ENCODE data around the gene ADH6. TPM values are rescaled to one million over a fixed set of nuclear protein-coding genes. Genes with fewer than 3 reads are reported as not detected.

Gene ADH6
- polyA plus RNA-seq, 1 of the 3 experiments (the other 2 are of a cell fraction) = not detected

DNA sequence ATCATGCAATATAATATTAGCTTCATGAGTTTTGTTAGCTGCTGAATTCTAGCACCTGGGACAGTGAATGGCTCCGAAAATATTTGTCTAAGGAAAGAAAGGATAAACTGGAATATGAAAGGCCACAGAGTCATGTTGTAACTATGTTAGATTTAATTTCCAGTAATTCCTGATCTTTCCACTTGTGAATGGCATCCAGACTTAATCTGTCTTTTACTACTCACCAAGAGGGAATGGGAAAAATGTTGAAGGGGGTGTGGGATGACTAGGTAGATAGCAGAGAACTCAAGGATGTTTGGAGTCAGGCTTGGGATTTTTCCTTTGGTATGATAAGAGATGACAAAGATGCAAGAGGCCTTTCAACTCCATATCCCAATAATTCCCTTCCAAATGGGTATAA is 9.4 kb downstream of the ADH6 start:
- no peaks in the 10 kb centered on the region for H3K4me1 ChIP-seq (ENCODE audit: control insufficient read depth in 1 of 2, insufficient read depth in 2 of 2, low read depth in 1 of 2, low read length in 1 of 2)
- H3F3A ChIP-seq (replicated peaks; ENCODE audit: insufficient read depth) = no peaks in the 10 kb centered on the region
- no peak overlapping the region for H3K27ac ChIP-seq (ENCODE audit: low read depth in 2 of 2, low read length in 1 of 2)
- no peaks in the 10 kb centered on the region for H3K27me3 ChIP-seq (ENCODE audit: insufficient read depth)
- H2AFZ ChIP-seq (ENCODE audit: low read depth) = peak overlapping the region; percentile 8; the same call in 1 of the 2 replicates
- H3K9ac ChIP-seq = no peak overlapping the region
- H3K4me2 ChIP-seq = no peak overlapping the region
- no peaks in the 10 kb centered on the region for H3K9me2 ChIP-seq
- no peaks in the 10 kb centered on the region for H3K79me2 ChIP-seq (ENCODE audit: insufficient read depth)
- ChIA-PET CTCF (no interaction called here), POLR2A (no interaction called here)
- H4K20me1 ChIP-seq (ENCODE audit: insufficient read depth) = no peaks in the 10 kb centered on the region
- TF ChIP-seq, protein P1, sequence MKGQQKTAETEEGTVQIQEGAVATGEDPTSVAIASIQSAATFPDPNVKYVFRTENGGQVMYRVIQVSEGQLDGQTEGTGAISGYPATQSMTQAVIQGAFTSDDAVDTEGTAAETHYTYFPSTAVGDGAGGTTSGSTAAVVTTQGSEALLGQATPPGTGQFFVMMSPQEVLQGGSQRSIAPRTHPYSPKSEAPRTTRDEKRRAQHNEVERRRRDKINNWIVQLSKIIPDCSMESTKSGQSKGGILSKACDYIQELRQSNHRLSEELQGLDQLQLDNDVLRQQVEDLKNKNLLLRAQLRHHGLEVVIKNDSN (IDR thresholded peaks at IDR 0.05; ENCODE audit: borderline replicate concordance, low read depth) = no peak
- no peak for TF ChIP-seq JUND (IDR thresholded peaks at IDR 0.05)
- TF ChIP-seq, protein P2, sequence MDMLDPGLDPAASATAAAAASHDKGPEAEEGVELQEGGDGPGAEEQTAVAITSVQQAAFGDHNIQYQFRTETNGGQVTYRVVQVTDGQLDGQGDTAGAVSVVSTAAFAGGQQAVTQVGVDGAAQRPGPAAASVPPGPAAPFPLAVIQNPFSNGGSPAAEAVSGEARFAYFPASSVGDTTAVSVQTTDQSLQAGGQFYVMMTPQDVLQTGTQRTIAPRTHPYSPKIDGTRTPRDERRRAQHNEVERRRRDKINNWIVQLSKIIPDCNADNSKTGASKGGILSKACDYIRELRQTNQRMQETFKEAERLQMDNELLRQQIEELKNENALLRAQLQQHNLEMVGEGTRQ (IDR thresholded peaks at IDR 0.05; ENCODE audit: borderline replicate concordance, low read depth, low read length) = no peak
- TF ChIP-seq, protein P3, sequence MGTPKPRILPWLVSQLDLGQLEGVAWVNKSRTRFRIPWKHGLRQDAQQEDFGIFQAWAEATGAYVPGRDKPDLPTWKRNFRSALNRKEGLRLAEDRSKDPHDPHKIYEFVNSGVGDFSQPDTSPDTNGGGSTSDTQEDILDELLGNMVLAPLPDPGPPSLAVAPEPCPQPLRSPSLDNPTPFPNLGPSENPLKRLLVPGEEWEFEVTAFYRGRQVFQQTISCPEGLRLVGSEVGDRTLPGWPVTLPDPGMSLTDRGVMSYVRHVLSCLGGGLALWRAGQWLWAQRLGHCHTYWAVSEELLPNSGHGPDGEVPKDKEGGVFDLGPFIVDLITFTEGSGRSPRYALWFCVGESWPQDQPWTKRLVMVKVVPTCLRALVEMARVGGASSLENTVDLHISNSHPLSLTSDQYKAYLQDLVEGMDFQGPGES (IDR thresholded peaks at IDR 0.05; ENCODE audit: low read depth, low read length) = no peak
- TF ChIP-seq, protein P4, sequence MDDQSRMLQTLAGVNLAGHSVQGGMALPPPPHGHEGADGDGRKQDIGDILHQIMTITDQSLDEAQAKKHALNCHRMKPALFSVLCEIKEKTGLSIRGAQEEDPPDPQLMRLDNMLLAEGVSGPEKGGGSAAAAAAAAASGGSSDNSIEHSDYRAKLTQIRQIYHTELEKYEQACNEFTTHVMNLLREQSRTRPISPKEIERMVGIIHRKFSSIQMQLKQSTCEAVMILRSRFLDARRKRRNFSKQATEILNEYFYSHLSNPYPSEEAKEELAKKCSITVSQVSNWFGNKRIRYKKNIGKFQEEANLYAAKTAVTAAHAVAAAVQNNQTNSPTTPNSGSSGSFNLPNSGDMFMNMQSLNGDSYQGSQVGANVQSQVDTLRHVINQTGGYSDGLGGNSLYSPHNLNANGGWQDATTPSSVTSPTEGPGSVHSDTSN (IDR thresholded peaks at IDR 0.05) = no peak
- TF ChIP-seq, protein P5, sequence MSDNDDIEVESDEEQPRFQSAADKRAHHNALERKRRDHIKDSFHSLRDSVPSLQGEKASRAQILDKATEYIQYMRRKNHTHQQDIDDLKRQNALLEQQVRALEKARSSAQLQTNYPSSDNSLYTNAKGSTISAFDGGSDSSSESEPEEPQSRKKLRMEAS (IDR thresholded peaks at IDR 0.05; ENCODE audit: low read depth) = no peak
- TF ChIP-seq MXI1 (IDR thresholded peaks at IDR 0.05; ENCODE audit: low read depth, low read length) = no peak
- no peak for TF ChIP-seq RFX5 (IDR thresholded peaks at IDR 0.05; ENCODE audit: low read length)
- TF ChIP-seq NRF1 (IDR thresholded peaks at IDR 0.05; ENCODE audit: low read depth, low read length) = no peak
- no peak for TF ChIP-seq RXRA (IDR thresholded peaks at IDR 0.05; ENCODE audit: borderline replicate concordance, low read depth)
- no peak for TF ChIP-seq SMC3 (IDR thresholded peaks at IDR 0.05; ENCODE audit: low read depth, low read length)
- no peak for TF ChIP-seq TEAD4 (IDR thresholded peaks at IDR 0.05; ENCODE audit: borderline replicate concordance, insufficient read depth)
- no peak for TF ChIP-seq FOXM1 (IDR thresholded peaks at IDR 0.05; ENCODE audit: low read depth)
- TF ChIP-seq GABPA (IDR thresholded peaks at IDR 0.05; ENCODE audit: low read depth) = no peak
- TF ChIP-seq CHD2 (IDR thresholded peaks at IDR 0.05; ENCODE audit: low read length, partially characterized antibody) = no peak
- TF ChIP-seq, protein P6, sequence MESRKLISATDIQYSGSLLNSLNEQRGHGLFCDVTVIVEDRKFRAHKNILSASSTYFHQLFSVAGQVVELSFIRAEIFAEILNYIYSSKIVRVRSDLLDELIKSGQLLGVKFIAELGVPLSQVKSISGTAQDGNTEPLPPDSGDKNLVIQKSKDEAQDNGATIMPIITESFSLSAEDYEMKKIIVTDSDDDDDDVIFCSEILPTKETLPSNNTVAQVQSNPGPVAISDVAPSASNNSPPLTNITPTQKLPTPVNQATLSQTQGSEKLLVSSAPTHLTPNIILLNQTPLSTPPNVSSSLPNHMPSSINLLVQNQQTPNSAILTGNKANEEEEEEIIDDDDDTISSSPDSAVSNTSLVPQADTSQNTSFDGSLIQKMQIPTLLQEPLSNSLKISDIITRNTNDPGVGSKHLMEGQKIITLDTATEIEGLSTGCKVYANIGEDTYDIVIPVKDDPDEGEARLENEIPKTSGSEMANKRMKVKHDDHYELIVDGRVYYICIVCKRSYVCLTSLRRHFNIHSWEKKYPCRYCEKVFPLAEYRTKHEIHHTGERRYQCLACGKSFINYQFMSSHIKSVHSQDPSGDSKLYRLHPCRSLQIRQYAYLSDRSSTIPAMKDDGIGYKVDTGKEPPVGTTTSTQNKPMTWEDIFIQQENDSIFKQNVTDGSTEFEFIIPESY (IDR thresholded peaks at IDR 0.05; ENCODE audit: borderline replicate concordance, low read depth) = no peak
- no peak overlapping the region; a peak in 1 of 4 replicates for H3K4me3 ChIP-seq (ENCODE audit: low read depth in 2 of 2, low read length in 1 of 2)
- DNase-seq = no peak
- H3K9me3 ChIP-seq = no peaks in the 10 kb centered on the region
- WGBS (ENCODE audit: low lambda C conversion rate) = 33% methylated on average over 1 of the region's 1 CpG
- H3K36me3 ChIP-seq (replicated peaks in 1 of 2; ENCODE audit: control insufficient read depth in 1 of 2, insufficient read depth in 2 of 2, low read length in 1 of 2) = no peaks in the 10 kb centered on the region

Measured in SK-N-SH (cell line).